Uterus (tissue), 2 donors: ENCODE data around the gene RHBDD3.

Experiments
- POLR2A ChIP-seq, 2 donors: fragments of 450-650 bp; IDR thresholded peaks; one replicate each; pipeline ENCODE4 v1.6.1; 2016; ENCODE audit warnings: antibody characterized with exemption in 2 of 2, mild to moderate bottlenecking in 1 of 2, moderate library complexity in 1 of 2
- TF ChIP-seq, protein P1 (sequence below), 4 experiments: fragments of 200-600 bp in 2 of 4; fragments of 450-650 bp in 2 of 4; sonication (generic) in 2 of 4; IDR thresholded peaks; one replicate each; pipeline ENCODE4 v1.5.1; 2016 to 2019; ENCODE audit warnings: antibody characterized with exemption in 4 of 4, mild to moderate bottlenecking in 2 of 4, moderate library complexity in 1 of 4

DNA sequence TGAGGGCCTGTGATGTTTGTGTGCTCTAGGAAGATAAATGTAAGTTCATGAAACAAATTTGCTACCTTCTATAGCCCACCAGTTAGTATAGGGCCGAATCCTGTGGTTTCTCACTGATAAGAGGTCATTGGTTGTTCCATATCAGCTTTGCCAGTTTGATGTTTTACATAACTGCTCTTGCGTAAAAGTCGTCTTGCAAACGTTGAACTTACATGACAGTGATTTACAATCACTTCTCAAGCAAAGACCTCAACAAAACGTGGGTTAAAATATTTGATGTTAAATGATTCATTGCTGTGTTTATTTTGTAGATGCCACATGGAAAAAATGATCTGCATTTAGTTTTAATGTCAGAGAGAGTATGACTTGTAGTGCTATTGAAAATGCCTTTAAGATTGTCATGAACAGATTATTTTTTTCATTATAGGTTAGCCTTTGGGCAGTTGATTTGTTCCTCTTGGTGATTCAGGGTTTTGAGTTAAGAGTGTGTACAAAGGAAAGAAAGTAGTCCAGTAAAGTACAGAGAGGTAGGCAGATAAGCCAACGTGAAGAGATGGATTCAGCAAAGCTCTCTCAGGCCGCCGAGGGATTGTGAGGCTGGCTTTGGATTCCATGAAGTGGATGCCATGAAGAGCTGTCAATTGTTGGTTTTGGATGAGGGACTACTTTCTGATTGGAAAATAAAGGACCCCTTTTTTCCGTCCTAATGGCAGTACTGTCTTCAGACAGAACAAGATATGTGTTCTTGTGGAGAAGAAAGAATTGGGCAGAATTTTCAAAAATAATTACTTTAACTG, 2.9 kb upstream of the RHBDD3 start:
- TF ChIP-seq, protein P1, sequence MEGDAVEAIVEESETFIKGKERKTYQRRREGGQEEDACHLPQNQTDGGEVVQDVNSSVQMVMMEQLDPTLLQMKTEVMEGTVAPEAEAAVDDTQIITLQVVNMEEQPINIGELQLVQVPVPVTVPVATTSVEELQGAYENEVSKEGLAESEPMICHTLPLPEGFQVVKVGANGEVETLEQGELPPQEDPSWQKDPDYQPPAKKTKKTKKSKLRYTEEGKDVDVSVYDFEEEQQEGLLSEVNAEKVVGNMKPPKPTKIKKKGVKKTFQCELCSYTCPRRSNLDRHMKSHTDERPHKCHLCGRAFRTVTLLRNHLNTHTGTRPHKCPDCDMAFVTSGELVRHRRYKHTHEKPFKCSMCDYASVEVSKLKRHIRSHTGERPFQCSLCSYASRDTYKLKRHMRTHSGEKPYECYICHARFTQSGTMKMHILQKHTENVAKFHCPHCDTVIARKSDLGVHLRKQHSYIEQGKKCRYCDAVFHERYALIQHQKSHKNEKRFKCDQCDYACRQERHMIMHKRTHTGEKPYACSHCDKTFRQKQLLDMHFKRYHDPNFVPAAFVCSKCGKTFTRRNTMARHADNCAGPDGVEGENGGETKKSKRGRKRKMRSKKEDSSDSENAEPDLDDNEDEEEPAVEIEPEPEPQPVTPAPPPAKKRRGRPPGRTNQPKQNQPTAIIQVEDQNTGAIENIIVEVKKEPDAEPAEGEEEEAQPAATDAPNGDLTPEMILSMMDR (IDR thresholded peaks at IDR 0.05) = no peak
- TF ChIP-seq POLR2A (IDR thresholded peaks at IDR 0.05) = no peak
